Islet precursor cell (in vitro differentiated cells): Measurements from ENCODE around the gene RUNX2.
A peak's percentile ranks its signal among the peaks of the same experiment; 100 is the strongest.

Experiments
- DNase-seq: peaks from one replicate; pipeline ENCODE4 v3.0.0-alpha.2; 2018

RUNX2 gene

DNA sequence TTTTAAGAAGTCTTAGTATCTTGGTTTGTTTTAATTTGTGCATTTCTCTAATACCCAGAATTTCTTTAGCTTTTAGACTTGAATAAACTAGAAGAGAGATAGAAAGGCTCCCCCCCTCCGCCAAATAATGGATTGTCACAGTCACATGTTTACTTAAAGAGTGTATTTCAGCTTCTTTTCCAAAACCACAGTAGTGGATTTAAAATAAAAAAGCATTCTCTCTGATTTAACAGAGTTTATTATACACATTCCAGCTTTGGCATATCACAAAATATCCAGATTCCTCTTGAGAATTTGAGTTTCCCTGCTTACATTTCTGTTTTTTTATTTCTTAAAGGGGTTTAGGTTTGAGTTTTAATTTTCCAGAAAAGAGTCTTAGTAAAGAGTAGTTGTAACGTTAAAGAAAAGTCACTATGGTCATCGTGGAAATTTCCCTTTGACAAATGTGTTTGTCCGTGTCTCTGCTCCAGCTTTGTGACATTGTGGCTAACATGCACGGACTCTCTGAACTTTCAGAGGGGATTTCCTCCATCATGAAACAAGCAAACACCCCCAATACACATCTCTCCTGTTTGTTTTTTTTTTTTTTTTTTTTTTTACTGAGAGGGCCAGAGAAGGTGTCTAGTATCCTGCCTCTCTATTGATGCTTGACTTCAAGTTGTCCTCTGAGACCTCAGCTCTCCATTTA, 163.1 kb downstream of the RUNX2 start:
- no peak for DNase-seq

DNA sequence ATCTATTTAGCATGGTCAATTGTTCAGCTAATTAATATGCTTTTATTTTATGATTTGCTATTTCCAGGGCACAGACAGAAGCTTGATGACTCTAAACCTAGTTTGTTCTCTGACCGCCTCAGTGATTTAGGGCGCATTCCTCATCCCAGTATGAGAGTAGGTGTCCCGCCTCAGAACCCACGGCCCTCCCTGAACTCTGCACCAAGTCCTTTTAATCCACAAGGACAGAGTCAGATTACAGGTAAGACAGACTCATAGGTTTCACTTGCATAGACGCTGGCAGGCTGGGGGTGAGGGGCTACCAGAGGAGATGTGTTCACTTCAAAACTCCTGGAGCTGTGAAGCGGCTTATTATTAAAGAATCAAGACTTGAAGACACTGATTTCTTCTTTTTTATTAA, 163.7 kb downstream of the RUNX2 start:
- DNase-seq: no peak

DNA sequence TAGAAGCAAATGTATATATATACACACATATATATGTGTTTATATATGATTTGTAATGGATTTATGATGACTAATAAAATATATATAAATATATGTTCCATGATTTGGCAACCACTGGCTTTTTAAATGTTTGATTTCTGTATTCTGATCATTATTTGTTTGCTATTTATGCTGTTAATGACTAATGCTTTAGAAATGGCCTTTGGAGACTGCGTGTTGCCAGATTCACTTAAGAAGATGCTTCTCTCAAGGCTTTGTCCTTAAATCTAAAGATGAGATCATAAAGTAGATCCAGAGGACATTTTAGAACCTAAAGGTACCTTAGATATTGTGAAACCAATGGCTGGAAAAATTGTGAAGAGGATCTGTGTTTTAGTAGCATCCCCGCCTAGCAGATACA, 165.6 kb downstream of the RUNX2 start:
- no peak for DNase-seq

DNA sequence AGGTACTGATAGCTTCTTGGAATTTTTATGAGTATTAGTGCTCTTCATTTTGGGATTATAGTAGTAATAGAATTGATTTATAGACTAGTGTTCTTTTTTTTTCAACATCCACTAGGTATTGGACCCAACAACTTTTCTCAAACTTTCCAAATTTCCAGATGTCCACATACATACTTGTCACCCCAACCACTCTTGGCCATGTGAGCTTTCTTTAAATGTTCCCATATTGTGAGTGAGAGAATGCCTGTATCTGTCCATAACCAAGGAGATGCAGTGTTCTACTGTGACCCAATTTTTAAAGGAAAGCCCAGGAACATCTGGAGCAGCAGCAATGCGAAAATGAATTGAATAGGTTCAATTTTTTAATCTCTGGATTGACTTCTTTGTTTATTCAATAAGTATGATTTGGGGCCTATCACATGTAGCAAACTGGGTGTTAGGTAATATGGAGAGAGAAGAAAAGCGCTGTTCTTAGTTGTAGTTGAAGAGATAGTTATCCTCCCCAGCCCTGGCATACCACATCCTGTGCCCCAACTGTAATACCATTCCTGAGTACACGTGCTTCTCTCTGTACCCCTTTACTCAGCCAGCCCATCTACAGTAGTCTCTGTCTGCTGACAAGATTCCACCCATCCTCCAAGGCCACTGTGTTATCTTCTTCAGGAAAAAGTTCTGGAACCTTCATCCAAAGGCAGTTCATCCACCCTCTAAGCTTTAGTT, 166.4 kb downstream of the RUNX2 start:
- no peak for DNase-seq

DNA sequence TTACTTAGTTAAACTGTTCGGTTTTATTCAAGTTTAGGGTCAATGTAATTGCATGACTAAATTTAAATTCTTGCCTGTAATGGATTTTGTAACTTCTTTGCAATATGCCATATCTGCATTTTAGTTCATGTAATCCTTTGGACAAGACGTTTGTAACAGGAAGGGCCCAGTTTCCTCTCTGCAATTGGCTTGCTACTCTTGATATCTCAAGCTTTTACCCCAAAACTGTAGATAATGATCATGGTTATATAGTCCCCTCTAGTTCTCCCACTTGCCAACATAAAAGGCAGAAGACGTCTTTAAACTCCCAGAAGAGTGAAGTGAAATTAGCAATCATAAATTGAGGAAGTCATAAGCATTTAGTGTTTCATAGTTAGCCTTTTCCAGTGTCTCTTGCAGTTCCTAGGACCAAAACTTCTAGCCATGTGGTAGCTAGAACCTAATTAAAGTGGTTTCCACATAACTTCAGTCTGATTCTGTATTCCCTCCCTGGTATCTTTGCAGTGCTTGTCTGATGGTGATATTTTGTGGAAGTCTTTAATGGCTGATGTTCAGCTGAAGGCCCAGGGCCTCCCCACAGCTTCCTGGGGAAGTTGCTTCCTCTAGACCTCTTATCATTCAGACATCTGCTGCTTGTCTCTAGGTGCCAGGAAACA, 167.4 kb downstream of the RUNX2 start:
- DNase-seq: no peak

DNA sequence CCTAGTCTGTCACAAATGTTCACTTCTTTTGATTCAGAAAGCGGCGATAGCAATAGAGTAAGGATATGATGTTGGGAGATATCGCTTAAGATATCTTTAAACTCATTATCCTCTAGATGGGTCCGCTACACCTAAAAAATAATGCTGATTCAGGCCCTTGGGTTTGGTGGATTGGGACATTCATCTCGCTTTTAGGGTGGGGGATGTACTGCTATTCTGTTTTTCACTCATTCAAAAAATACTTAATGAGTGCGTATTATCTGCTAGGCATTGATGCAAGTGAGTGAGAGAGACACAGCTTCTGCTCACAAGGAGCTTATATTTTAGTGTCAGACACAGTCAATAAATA, 167.9 kb downstream of the RUNX2 start:
- no peak for DNase-seq

DNA sequence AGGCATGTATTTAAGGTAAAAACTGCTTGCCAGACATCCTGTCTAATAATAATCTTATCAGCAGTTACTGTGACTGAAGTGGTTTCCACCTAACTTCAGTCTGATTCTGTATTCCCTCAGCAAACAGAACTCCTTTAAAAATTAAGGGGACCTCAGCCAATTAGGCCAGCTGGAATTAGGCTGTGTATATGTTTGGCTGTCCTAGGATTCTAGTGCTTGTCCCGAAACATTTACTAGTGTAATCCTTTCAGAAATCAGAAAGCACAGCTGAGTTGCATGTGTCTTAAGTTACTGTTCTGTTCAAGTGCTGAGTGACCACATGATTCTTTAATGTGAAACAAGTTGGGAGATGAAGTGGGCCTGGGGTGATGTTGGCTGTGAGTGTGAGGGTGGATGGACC, 170.5 kb downstream of the RUNX2 start:
- DNase-seq: no peak

DNA sequence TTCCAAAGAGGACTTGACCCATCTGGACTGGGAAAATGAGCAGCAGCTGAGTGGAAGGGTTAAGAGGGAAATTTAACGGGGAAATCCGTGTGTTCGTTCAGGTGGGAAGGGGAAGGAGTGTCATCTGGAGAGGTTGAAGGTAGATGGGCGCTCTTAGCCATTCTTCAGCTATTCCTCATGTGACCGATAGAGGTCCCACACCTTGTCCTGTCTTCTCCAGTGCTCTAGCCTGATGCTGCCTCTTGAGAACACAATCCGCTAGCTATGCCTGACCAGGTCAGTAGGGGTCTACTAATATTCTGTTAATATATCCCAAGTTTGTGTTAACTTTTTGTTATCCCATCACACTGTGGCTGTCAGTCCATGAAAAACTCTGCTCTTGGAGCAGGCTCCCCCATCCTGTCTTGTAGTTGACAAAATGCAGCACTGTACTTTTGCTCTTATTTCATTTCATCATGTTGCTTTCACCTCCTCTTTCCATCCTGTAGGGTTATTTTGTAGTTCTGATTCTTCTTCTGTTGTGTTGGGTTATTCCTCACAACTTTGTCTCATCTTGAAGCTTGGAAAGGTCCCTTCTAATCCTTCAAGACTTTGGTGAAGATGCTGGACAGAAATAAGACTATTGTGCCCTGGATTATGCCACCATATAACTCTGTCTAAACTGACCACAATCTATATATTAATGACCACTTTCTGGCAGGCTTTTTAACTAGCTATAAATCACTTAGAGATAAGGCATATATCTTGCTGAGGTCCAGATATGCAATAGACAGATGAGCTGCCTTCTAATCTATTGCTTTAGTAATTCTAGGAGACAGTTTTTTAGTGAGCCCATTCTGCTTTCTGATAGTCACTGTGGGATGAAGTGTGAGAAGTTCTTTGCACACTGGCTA, 173.0 kb downstream of the RUNX2 start:
- peak; percentile 69 for DNase-seq

DNA sequence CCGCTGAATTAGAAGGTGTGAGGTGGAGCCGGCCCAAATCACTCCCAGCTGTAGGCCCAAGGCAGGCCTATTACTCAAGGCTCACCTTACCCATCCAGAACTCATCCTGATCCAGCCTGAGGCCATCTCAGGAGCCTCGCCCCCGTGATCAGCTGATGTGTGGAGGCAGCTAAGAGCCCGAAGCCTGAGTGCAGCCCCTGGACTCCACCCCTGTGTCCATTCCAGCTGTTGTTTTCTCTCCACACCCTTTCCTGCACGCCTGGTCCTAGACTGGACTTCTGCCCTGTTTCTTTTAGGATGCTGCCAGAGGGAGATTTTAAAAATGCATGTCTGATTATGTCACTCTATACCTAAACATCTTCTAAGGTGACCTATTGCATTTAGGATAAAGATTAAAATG, 174.3 kb downstream of the RUNX2 start:
- peak; percentile 72 for DNase-seq

DNA sequence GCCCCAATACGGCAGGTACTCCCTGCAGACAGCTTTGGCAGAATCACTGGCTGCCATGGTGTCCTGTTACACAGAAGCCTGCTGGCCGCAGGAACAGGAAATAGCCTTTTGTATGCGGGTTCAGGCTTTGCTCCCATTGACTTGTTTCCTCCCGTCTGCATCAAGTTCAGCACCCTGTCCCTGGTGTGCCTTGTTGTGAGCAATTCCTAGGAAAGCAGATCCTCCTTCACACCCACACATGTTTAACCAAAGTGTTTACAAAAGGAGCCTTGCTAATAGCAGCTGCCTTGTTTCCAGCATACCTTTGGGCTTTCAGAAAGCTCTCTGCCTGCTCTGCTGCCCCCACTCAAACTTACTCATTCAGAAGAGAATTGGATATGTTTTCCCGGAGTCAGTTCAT, 176.8 kb downstream of the RUNX2 start:
- peak; percentile 91 for DNase-seq

DNA sequence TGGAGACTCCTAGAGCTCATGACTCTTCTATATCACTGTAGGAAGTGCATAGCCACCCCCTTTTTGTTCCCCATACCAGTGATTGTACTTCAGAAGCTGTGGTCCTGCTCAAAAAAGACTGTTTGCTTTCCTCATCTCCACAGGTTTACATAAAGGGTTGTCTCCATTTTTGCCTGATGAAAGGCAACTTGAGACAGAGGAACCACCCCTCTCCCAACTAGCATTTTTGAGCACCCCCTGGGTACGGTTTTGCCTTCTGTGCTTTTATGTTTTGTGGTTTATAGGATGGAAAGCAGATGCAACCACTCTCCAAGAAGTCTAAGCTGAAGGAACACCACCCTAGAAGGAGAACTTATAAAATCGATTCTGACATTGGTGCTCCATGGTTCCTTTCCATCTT, 177.3 kb downstream of the RUNX2 start:
- DNase-seq: no peak

DNA sequence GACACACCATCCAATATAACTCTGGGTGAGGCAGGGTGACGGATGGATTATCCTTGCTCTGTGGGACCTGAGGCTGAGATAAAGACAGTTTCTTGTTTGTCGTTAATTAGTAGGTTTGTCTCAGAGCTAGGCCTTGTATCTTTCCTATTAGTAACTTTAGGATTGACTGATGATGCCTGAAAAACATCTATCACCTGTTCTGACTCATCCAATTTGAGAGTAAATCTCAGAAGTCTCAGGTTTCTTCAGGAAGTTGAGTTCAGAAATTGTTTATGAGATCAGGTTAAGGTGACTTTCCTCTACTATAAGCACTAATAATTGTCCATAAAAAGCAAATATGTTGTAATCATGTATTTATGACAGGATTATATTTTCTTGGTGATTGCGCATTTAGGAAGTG, 179.1 kb downstream of the RUNX2 start:
- DNase-seq: no peak

DNA sequence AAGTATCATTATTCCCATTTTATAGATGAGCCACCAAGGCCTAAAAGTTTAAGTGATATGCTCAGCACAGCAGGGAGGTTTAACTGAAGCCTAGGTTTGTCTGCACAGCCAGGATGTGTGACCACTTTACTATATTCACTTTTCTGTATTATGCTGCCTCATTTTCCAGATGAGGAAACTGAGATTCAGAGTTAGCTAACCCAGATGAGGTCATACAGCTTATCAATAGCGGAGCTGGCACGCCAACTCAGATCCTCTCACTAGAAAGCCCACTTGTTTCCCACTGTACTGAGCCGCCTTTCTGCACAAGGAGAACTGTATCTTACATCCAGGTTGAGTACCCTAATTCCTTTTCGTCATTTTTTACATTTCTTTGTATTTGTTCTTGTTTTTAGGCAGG, 181.3 kb downstream of the RUNX2 start:
- DNase-seq: no peak

DNA sequence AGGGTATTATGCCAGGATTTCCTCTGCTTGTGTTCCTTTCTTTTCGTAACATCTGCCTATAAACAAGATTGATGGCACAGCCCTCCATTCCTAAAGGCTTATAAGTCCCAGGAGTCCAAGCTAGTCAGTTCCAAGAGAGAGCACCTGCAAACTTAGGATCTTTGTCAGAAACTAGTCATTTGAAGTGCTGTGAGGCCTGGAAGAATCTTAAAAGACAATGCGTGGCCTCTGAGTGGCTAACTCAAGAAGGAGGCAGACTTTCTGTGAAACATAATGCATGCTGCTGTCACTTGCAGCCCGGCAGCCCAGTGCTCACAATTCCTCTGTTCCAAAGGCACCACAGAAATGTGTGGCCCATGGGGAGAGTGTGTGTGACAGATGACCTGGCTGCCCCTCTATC, 184.6 kb downstream of the RUNX2 start:
- DNase-seq: no peak

DNA sequence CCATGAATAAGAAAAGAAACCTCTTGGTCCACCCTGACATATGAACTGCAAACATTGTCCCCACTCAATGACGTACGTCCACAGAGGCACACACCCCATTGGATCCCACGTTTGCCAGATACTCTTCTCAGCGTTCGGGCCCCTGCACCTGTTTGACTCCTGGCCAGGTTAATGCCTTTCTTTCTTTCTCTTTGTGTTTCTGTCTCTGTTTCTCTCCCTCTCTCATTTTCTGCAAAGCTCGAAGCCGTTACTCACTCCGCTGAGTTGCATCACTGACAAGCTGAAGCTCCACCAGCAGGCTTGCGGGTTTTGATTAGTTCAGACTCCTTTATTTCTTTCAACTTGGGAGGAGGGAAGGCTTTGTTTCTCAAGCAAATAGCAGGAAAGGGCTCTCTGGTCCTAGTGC, 185.1 kb downstream of the RUNX2 start:
- no peak for DNase-seq

DNA sequence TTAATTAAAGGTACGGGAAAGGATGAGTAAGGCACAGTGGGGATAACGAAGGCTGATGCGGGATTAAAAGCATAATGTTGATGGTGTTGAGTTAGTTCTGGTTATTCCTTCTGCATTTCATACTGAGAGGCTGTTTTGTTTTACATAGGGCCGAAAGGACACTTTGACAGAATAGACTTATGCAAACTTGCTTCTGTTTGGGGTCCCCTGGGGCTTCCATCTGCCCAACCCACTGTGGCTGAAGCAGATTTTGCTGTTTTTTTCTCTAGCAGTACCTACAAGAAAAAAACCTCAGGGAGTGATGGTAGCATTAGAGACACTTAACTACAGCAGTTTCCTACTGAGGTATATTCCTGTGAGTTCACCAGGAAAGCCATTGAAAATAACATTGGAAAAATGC, 185.7 kb downstream of the RUNX2 start:
- DNase-seq: no peak

DNA sequence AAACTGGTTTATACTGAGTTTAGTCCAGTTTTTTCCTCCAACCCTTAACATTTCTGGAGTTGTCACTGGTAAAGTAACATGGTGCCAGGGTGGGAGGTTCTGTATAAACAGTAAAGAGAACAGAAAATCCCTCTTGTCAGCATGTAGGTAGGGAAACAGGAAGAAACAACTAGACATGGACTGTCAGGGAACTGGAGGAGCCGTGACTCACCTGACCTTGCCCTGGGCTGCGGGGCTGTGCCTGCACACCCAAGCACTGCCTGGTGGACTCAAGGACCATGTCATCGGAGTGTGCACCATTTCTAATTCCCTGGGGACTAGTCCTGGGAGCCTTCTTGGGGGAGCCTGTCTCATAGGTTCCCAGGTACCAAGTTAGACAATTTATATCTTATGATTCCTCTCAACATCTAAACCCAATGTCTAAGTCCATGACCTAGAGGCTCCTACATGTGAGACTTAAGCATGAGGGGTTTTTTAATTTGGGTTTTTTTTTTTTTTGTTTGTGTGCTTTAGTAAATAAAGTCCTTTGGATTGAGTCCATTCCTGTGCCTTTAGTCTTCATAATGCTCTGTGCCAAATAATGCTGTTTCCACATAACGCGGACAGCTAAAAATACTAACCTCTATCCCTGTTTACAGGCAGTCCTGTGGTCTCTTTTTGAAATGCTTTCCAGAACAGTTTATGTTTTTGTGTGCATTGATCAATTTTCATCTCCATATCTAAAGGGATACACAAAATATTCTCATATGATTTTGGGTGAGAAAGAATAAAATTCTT, 186.5 kb downstream of the RUNX2 start:
- DNase-seq: peak; percentile 84

DNA sequence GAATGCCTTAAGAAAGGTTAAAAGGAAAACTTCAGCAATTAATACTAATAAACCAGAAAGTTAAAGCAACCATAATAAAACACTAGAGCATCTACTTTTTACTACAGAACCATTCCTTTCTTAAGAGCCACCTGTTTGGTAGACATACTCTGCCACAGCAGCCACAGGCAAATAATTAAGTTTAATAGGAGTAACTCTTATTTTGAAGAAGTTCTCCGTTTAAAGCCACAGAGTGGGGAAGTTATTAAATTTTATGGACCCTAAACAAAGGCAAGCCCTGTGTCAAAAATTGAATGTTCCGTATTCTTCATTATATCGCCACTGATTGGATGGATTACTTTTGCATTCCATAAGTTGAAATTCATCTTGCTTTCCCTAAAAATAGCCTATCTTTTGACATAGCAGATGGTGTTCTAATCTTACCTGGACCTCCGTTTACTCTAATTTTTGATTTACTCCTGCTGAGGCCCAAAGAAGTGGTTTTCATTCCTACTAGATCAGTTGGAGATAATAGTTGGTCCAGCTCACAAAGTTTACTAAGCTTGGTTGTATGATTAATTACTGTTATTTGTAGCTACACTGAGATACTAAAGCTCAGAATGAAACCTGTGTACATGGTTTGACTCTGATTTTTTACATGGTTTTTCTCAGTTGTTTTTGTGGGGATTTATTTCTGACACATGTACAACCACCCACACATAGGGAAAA, 190.0 kb downstream of the RUNX2 start:
- no peak for DNase-seq

DNA sequence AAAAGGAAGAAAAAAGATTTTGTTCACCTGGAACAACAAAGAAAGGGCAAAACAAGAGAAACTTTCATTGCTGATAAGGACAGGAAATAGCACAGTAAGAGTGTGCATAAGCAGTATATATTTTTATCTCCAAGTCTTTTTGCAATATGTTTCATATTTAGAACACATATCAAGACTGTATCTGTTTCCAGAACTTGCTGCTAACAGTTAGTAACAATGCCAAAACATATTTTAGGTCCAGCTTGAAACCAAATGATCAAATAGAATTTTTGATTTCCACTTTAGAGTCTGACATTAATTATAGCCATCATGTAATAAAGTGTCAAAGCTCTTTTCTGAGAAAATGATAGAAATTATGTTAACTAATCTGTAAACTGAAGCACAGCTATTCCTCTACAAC, 193.1 kb downstream of the RUNX2 start:
- no peak for DNase-seq

DNA sequence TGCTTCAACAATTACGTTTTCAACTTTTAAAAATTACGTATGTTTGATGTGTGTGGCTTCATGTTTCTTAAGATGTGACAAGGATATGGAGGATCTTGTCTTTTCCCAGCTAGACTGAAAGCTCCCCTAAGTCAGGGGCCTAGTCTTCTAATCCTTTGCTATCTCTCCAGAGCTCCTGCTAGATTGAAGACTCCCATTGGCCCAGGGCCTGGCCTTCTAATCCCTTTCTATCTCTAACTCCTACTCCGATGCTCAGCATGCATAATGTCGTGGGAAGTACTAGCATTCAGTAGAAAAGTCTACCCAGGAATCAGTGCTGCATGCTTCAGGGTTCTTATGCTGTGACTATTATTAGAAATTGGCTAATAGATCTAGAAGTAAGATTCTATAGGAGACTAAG, 194.4 kb downstream of the RUNX2 start:
- no peak for DNase-seq

DNA sequence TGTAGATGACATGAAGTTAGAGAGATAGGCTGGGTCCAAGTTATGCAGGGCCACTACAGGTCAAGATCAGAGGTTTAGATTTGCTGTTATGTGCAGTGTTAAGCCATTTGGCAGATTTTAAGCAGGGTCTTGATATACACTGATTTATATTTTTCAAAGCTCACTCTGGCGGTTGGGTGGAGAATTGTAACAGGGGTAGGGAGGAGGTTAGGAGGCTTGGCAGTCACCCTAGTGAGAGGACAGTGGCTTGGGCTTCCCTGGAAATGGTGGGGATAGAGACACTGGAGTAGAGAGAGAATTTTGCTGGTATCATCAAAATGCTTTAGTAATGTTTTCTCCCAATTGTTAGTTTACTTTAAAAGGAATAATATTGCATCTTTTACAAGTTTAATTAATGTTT, 199.1 kb downstream of the RUNX2 start:
- DNase-seq: no peak

DNA sequence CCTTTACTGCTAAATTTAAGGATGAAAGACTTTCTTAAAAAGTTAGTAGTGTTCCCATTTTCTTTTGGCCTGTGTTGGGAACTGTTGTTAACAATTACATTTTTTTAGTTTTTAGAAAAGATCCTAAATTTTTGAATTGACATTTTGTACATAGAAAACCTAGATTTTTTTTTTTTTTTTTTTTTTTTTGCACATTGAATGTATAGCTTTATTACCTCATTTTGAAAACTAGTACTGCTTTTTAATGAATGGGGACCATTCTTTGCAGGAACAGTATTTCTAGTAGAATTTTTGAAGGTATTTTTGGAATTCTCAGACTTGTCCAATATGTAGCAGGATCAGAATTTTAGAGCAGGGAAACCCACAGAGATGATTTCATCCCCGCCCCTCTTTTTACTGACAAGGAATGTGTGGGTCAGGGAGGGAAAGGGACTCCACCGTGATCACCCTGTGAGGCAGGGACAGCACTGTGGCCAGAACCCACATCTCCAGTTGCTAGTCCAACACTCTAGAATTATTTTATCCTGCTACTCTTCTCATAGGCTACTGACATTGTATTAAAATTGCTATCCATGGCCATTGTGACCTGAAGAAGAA, 204.0 kb downstream of the RUNX2 start:
- DNase-seq: no peak
